Gastroesophageal sphincter (tissue), 4 donors: ENCODE data around the gene TMEM196. TPM values are rescaled to one million over a fixed set of nuclear protein-coding genes. Genes with fewer than 3 reads are reported as not detected.
A peak's percentile ranks its signal among the peaks of the same experiment; 100 is the strongest.

Experiments used
- ATAC-seq: fragments of 150-250 bp; one replicate; pipeline ENCODE4 v1.9.1; 2016; ENCODE audit warnings: mild to moderate bottlenecking, moderate library complexity
- H3K27ac ChIP-seq, 4 donors: fragments of 200-600 bp; sonication (generic) in 3 of 4; 1 replicate in 3 of 4; 2 replicates in 1 of 4; pipeline ENCODE4 v1.5.1; 2016 to 2019
- H3K27me3 ChIP-seq: fragments of 200-600 bp; sonication (generic); one replicate; pipeline ENCODE4 v1.5.1; 2019
- H3K36me3 ChIP-seq, 2 donors: fragments of 200-600 bp; sonication (generic); one replicate each; pipeline ENCODE4 v1.5.1; 2019; ENCODE audit warnings: control low read depth in 1 of 2
- H3K4me1 ChIP-seq, 3 donors: fragments of 200-600 bp; sonication (generic); 1 replicate in 2 of 3; 2 replicates in 1 of 3; pipeline ENCODE4 v1.5.1; 2016 to 2019; ENCODE audit warnings: control low read depth in 2 of 3
- H3K4me3 ChIP-seq, 2 donors: fragments of 200-600 bp; sonication (generic); one replicate each; pipeline ENCODE4 v1.5.1; 2019; ENCODE audit warnings: mild to moderate bottlenecking in 1 of 2, moderate library complexity in 1 of 2
- H3K9me3 ChIP-seq, 3 donors: fragments of 200-600 bp; sonication (generic); one replicate each; pipeline ENCODE4 v1.5.1; 2017 to 2019; ENCODE audit warnings: control low read depth in 2 of 3
- EP300 ChIP-seq: sonication (generic); formaldehyde crosslinking; IDR thresholded peaks from one replicate; pipeline ENCODE4 v1.6.1; 2017; ENCODE audit warnings: antibody characterized with exemption, mild to moderate bottlenecking
- POLR2A ChIP-seq, 2 donors: fragments of 450-650 bp; IDR thresholded peaks; one replicate each; pipeline ENCODE4 v1.6.1; 2017; ENCODE audit warnings: antibody characterized with exemption in 2 of 2, mild to moderate bottlenecking in 2 of 2, moderate library complexity in 1 of 2
- POLR2AphosphoS5 ChIP-seq: sonication (generic); formaldehyde crosslinking; IDR thresholded peaks from one replicate; pipeline ENCODE4 v1.6.1; 2017; ENCODE audit warnings: antibody characterized with exemption
- WGBS, 2 donors: methylation state at CpG; one replicate each; pipeline ENCODE4 v1.1.5; 2018; ENCODE audit warnings: low coverage in 1 of 2; 5-methylcytosine and 5-hydroxymethylcytosine counted together
- total RNA-seq, 4 donors: library from RNA; depleted of rRNA; stranded (reverse); fragments of >200 nt; gene quantifications; one replicate each; pipeline ENCODE4 v1.1.0, GENCODE V29; 2016
- TF ChIP-seq, protein P1 (sequence below), 4 experiments: fragments of 200-600 bp in 2 of 4; fragments of 450-650 bp in 2 of 4; sonication (generic) in 1 of 4; IDR thresholded peaks; one replicate each; pipeline ENCODE4 v1.5.1; 2017 to 2019; ENCODE audit warnings: antibody characterized with exemption in 4 of 4, mild to moderate bottlenecking in 2 of 4, moderate library complexity in 2 of 4

Gene TMEM196
- total RNA-seq, 4 donors from 2014 or later: 0.22 TPM; not detected in 3

DNA sequence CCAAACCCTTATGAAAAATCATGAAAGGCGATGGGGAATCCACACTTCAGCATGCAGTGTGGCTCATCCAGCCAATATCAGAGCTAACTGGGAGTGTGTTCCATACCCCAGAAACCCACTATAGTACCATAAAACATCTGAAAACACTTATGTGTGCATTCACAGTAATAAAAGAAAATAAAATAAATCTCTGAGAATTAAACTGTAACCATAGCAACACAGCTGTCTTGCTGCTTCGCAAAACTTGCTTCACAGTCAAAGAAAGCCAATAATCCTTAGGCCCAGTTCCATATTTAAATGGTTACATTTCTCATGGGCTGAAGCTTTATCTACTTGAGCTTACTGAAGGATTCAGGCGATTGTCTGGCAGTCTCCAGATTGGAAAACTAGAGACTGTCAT lies 44.7 kb downstream of the TMEM196 start:
- Histone ChIP-seq H3K36me3 (no peaks in the 10 kb centered on the region), H3K27me3 (peaks cover 8% of the 10 kb centered on the region), H3K4me3 (no peak overlapping the region), H3K9me3 (no peaks in the 10 kb centered on the region), H3K4me1 (no peaks in the 10 kb centered on the region), H3K27ac (no peak overlapping the region)
- no peak for ATAC-seq
- TF ChIP-seq POLR2A (IDR thresholded peaks at IDR 0.05) (no peak), POLR2AphosphoS5 (no peak), EP300 (no peak)
- TF ChIP-seq, protein P1, sequence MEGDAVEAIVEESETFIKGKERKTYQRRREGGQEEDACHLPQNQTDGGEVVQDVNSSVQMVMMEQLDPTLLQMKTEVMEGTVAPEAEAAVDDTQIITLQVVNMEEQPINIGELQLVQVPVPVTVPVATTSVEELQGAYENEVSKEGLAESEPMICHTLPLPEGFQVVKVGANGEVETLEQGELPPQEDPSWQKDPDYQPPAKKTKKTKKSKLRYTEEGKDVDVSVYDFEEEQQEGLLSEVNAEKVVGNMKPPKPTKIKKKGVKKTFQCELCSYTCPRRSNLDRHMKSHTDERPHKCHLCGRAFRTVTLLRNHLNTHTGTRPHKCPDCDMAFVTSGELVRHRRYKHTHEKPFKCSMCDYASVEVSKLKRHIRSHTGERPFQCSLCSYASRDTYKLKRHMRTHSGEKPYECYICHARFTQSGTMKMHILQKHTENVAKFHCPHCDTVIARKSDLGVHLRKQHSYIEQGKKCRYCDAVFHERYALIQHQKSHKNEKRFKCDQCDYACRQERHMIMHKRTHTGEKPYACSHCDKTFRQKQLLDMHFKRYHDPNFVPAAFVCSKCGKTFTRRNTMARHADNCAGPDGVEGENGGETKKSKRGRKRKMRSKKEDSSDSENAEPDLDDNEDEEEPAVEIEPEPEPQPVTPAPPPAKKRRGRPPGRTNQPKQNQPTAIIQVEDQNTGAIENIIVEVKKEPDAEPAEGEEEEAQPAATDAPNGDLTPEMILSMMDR (IDR thresholded peaks at IDR 0.05): no peak
- 59 to 68% methylated on average over 2 to 3 of the region's 3 CpGs for WGBS, 2 donors

DNA sequence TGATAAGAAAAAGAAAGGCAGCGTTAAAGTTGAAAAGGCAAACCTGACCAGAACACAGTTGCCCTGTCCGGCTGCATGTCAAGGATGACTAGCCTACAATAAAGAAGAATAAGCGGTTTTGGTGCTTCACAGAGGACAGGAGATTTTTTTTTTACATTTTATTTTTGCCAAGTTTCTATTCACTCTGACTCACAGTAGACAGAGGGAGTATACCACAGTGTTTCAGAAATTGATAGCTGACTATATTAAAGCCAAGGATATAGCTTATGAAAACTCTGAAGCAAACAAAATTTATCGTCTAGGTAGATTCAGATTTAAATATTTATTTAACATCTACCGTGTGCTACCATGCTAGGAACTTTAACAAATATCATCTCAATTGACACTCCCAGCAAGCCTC lies 47.6 kb downstream of the TMEM196 start:
- Histone ChIP-seq H3K27ac (no peak overlapping the region), H3K27me3 (peaks cover 8% of the 10 kb centered on the region), H3K4me3 (no peak overlapping the region), H3K4me1 (no peaks in the 10 kb centered on the region), H3K36me3 (no peaks in the 10 kb centered on the region), H3K9me3 (no peaks in the 10 kb centered on the region)
- no peak for ATAC-seq
- 80 to 83% methylated on average over 5 of the region's 5 CpGs for WGBS, 2 donors
- TF ChIP-seq POLR2A (IDR thresholded peaks at IDR 0.05) (no peak), EP300 (no peak), POLR2AphosphoS5 (no peak)
- TF ChIP-seq, protein P1 (IDR thresholded peaks at IDR 0.05): no peak

DNA sequence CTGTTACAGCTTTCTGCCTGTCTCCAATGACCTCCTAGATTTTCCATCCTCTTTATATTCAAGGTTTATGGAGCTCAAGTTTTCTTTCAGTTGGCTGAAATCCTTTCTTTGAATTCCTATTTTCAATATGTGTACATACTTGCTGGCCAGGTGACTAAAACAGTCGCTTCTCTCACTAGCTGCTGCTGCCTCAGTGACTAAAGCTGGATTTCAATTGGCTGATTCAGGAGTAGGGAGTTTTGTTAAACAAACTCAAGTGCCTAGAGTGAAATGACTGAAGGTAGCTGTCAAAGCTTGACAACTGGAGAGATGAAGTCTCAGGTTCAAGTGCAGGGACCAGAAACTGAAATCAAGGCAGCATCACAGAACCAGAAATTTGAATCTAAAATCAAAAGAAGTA lies 57.9 kb downstream of the TMEM196 start:
- Histone ChIP-seq H3K27ac (no peak overlapping the region), H3K27me3 (no peaks in the 10 kb centered on the region), H3K36me3 (no peaks in the 10 kb centered on the region), H3K4me3 (no peak overlapping the region), H3K4me1 (no peaks in the 10 kb centered on the region), H3K9me3 (no peaks in the 10 kb centered on the region)
- 60% methylated on average over 1 of the region's 1 CpG; no CpG with 5 or more reads in 1 of the 2 donors for WGBS, 2 donors
- TF ChIP-seq, protein P1 (IDR thresholded peaks at IDR 0.05): no peak
- TF ChIP-seq POLR2AphosphoS5 (no peak), POLR2A (IDR thresholded peaks at IDR 0.05) (no peak), EP300 (no peak)
- no peak for ATAC-seq

DNA sequence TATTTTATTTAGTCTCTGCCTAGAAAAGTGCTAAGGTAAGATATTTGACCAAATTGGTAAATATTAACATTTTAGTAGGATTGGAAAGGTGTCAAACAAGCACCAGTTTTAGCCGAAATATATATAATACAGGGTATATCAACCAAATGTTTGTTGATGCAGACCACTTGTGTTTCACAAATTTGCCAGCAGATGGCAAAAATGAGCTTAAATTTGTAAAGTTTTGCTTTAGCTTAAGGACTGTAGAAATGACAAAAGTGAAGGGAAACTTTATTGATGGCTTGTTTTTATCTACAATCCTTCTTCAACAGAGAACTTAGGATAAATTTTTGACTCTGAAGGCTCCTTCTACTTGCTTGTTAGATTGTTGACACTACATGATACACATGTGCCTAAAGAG lies 59.7 kb downstream of the TMEM196 start:
- no peaks in the 10 kb centered on the region for H3K27me3 ChIP-seq
- no peak overlapping the region for H3K27ac ChIP-seq
- 15 to 29% methylated on average over 1 of the region's 1 CpG for WGBS, 2 donors
- no peak overlapping the region for H3K4me3 ChIP-seq
- no peak for TF ChIP-seq POLR2AphosphoS5
- TF ChIP-seq POLR2A (IDR thresholded peaks at IDR 0.05): no peak
- TF ChIP-seq EP300: no peak
- TF ChIP-seq, protein P1 (IDR thresholded peaks at IDR 0.05): peak; percentile 34 to 63 (median 52)
- H3K36me3 ChIP-seq: no peaks in the 10 kb centered on the region
- H3K9me3 ChIP-seq: no peaks in the 10 kb centered on the region
- peaks cover 0 to 9% (median 4%) of the 10 kb centered on the region in 3 donors for H3K4me1 ChIP-seq
- ATAC-seq: no peak

DNA sequence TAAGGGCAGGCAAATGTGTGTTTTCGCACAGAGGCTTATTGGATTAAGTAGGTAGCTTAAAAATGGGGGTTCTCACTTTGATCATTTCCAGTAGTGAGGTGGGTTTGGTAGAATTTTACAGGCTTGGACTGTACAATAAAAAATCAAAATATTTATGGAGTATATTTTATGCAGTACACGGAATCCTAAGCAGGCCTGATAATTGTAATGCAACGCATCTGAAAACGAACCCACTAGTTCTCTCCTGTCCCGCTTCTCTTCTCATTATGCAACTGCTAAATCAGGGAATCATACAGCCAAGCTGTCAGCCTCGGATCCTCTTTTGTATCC lies 64.2 kb downstream of the TMEM196 start:
- Histone ChIP-seq H3K4me1 (peaks cover 6 to 38% (median 19%) of the 10 kb centered on the region in 3 donors), H3K4me3 (peak overlapping the region in 1 of 2 donors; percentile 82), H3K36me3 (no peaks in the 10 kb centered on the region), H3K27ac (peak overlapping the region in 3 of 4 donors; percentile 80 to 85 (median 81)), H3K9me3 (no peaks in the 10 kb centered on the region), H3K27me3 (no peaks in the 10 kb centered on the region)
- peak; percentile 8 for ATAC-seq
- WGBS, 2 donors: 45 to 48% methylated on average over 6 of the region's 6 CpGs
- TF ChIP-seq POLR2AphosphoS5 (no peak), EP300 (no peak), POLR2A (IDR thresholded peaks at IDR 0.05) (no peak)
- TF ChIP-seq, protein P1 (IDR thresholded peaks at IDR 0.05): no peak
